Endothelial cell of umbilical vein (primary cell): ENCODE measurements around the gene MUC5AC. TPM values are rescaled to one million over a fixed set of nuclear protein-coding genes. Genes with fewer than 3 reads are reported as not detected.

Experiments used
- BruUV-seq: library from RNA; stranded (reverse); fragments of 400-500 nt; replicated peaks from 2 replicates; lab custom pipeline; 2021; lab: Mats Ljungman, UMichigan
- CTCF ChIA-PET: fragments of 300-600, 350-600 bp; sonication (Branson Sonifier 250); formaldehyde crosslinking; loops from one replicate; lab custom pipeline; 2021; ENCODE audit warnings: antibody characterized with exemption, inconsistent platforms; lab: Charles Lee
- POLR2A ChIA-PET: fragments of 300-600, 350-600 bp; sonication (Branson Sonifier 250); formaldehyde crosslinking; loops from one replicate; lab custom pipeline; 2021; ENCODE audit warnings: antibody characterized with exemption, inconsistent platforms; lab: Charles Lee
- DNase-seq: peaks from one replicate; pipeline ENCODE4 v3.0.0-alpha.2; 2011; ENCODE audit warnings: low read depth, low spot score
- FAIRE-seq: peaks from 2 replicates; lab custom pipeline; 2011; peaks lifted over from hg19 to GRCh38; lab: Jason Lieb, UNC
- H2AFZ ChIP-seq: 2 replicates; pipeline ENCODE4 v1.6.0; 2012; ENCODE audit warnings: low read depth, low read length, control low read depth, inconsistent platforms
- H3K27ac ChIP-seq: 2 replicates; pipeline ENCODE4 v1.5.1; 2011; ENCODE audit warnings: low read depth, mild to moderate bottlenecking, control low read depth, low read length, moderate library complexity; ENCODE audit not compliant: insufficient read depth
- H3K27me3 ChIP-seq, 2 experiments: 2 replicates each; pipeline versions ENCODE4 v1.6.0 to v1.6.1; 2011; ENCODE audit warnings: low read length in 2 of 2, mixed read lengths in 1 of 2; ENCODE audit not compliant: control insufficient read depth in 2 of 2, insufficient read depth in 2 of 2
- H3K36me3 ChIP-seq, 2 experiments: 2 replicates in 1 of 2; 3 replicates in 1 of 2; pipeline ENCODE4 v1.5.1; 2011; ENCODE audit warnings: low read length in 2 of 2, mild to moderate bottlenecking in 1 of 2, moderate library complexity in 1 of 2; ENCODE audit not compliant: control insufficient read depth in 2 of 2, insufficient read depth in 2 of 2; ENCODE audit errors: extremely low read depth in 1 of 2
- H3K4me1 ChIP-seq: 3 replicates; pipeline ENCODE4 v1.5.1; 2011; ENCODE audit warnings: mild to moderate bottlenecking, low read length; ENCODE audit not compliant: control insufficient read depth, insufficient read depth; ENCODE audit errors: extremely low read depth
- H3K4me2 ChIP-seq: 2 replicates; pipeline ENCODE4 v1.6.1; 2011; ENCODE audit warnings: low read length, control low read depth, mixed read lengths; ENCODE audit not compliant: insufficient read depth
- H3K4me3 ChIP-seq, 3 experiments: fragments of 200-600 bp in 1 of 3; sonication (generic), shearing (Covaris generic) in 1 of 3; replicated peaks in 1 of 3; 2 replicates each; pipeline ENCODE4 v1.5.1; 2011 to 2016; ENCODE audit warnings: control low read depth in 3 of 3, low read length in 3 of 3, mild to moderate bottlenecking in 2 of 3, inconsistent platforms in 1 of 3, low read depth in 1 of 3, moderate library complexity in 1 of 3; ENCODE audit not compliant: insufficient read depth in 1 of 3
- H3K79me2 ChIP-seq: 2 replicates; pipeline ENCODE4 v1.6.0; 2012; ENCODE audit warnings: low read length, inconsistent platforms; ENCODE audit not compliant: control insufficient read depth, insufficient read depth
- H3K9ac ChIP-seq: replicated peaks from 2 replicates; pipeline ENCODE3; 2011; ENCODE audit warnings: low read length, control low read depth; ENCODE audit not compliant: insufficient read depth; ENCODE audit errors: extremely low read depth
- H3K9me1 ChIP-seq: replicated peaks from 3 replicates; pipeline ENCODE4 v1.6.0; 2011; ENCODE audit warnings: mild to moderate bottlenecking, low read length; ENCODE audit not compliant: control insufficient read depth, insufficient read depth; ENCODE audit errors: extremely low read depth
- H3K9me3 ChIP-seq: replicated peaks from 2 replicates; pipeline ENCODE4 v1.5.1; 2012; ENCODE audit warnings: low read length, inconsistent platforms; ENCODE audit not compliant: control insufficient read depth, insufficient read depth
- H4K20me1 ChIP-seq: replicated peaks from 2 replicates; pipeline ENCODE3; 2011; ENCODE audit warnings: mild to moderate bottlenecking, low read length; ENCODE audit not compliant: control insufficient read depth, insufficient read depth; ENCODE audit errors: extremely low read depth
- CTCF ChIP-seq, 2 donors: IDR thresholded peaks; 1 replicate in 1 of 2; 2 replicates in 1 of 2; pipeline ENCODE4 v1.5.1; 2011; ENCODE audit warnings: low read length in 2 of 2, mild to moderate bottlenecking in 2 of 2, moderate library complexity in 2 of 2, control low read depth in 1 of 2, inconsistent platforms in 1 of 2, low read depth in 1 of 2; ENCODE audit not compliant: insufficient read depth in 1 of 2; ENCODE audit errors: extremely low read depth in 1 of 2
- EZH2 ChIP-seq: IDR thresholded peaks from 2 replicates; pipeline ENCODE4 v1.6.1; 2012; ENCODE audit warnings: borderline replicate concordance, low read depth, mild to moderate bottlenecking, moderate library complexity, low read length, inconsistent platforms; ENCODE audit not compliant: severe bottlenecking
- FOS ChIP-seq: IDR thresholded peaks from 2 replicates; pipeline ENCODE4 v1.6.1; 2011; ENCODE audit warnings: mild to moderate bottlenecking, low read length, moderate library complexity, borderline replicate concordance; ENCODE audit not compliant: insufficient read depth
- GATA2 ChIP-seq: IDR thresholded peaks from 2 replicates; pipeline ENCODE4 v1.7.0; 2011; ENCODE audit warnings: low read depth, mild to moderate bottlenecking, moderate library complexity, mixed read lengths, low read length; ENCODE audit not compliant: insufficient read length, insufficient read depth
- JUN ChIP-seq: IDR thresholded peaks from 2 replicates; pipeline ENCODE4 v1.6.1; 2011; ENCODE audit warnings: borderline replicate concordance, low read depth; ENCODE audit not compliant: insufficient read length, insufficient read depth
- MAX ChIP-seq: IDR thresholded peaks from 2 replicates; pipeline ENCODE4 v1.6.1; 2011; ENCODE audit not compliant: insufficient read depth, insufficient read length
- MYC ChIP-seq: IDR thresholded peaks from one replicate; pipeline ENCODE4 v1.6.1; 2011; ENCODE audit warnings: mild to moderate bottlenecking, low read depth, low read length
- POLR2A ChIP-seq: IDR thresholded peaks from 2 replicates; pipeline ENCODE4 v1.6.1; 2012; ENCODE audit warnings: low read depth, mild to moderate bottlenecking, control low read depth, low read length
- POLR2AphosphoS5 ChIP-seq: IDR thresholded peaks from 2 replicates; pipeline ENCODE4 v1.6.1; 2012; ENCODE audit warnings: low read depth, mild to moderate bottlenecking, control low read depth, low read length, moderate library complexity; ENCODE audit not compliant: insufficient read depth
- dilution Hi-C: fragments of 300-500 bp; cut with MboI; formaldehyde crosslinking; loops from one replicate; pipeline ENCODE4 v1.15.0; 2019; ENCODE audit warnings: low sequenced_read_pairs; ENCODE audit not compliant: extremely low pct_ligation_motif_present
- intact Hi-C: fragments of 100-400 bp; cut with micrococcal nuclease; formaldehyde crosslinking; loops from one replicate; pipeline ENCODE4 v1.10.0; 2022
- polyA plus RNA-seq, 4 experiments: library from polyadenylated mRNA; depleted of rRNA in 3 of 4; stranded (reverse) in 3 of 4; unstranded in 1 of 4; fragments of >200 nt; gene quantifications; 2 replicates each; pipeline versions ENCODE4 v1.2.1 to v1.2.3, GENCODE V29; 2011 to 2012; ENCODE audit warnings: missing spikeins in 1 of 4
- total RNA-seq: library from RNA; stranded (reverse); gene quantifications from 2 replicates; pipeline ENCODE4 v1.2.3, GENCODE V29; 2021

MUC5AC gene
- total and polyA plus RNA-seq, 2 donors (not counting 3 experiments of a cell fraction or from before 2014, with no cell fraction given), result not detected

- TF ChIP-seq POLR2AphosphoS5, result no peak
- no peak for TF ChIP-seq GATA2
- TF ChIP-seq POLR2A, result no peak
- TF ChIP-seq FOS, result no peak
- TF ChIP-seq JUN, result no peak
- no peak for TF ChIP-seq MYC
- TF ChIP-seq CTCF (IDR thresholded peaks at IDR 0.05; ENCODE audit: extremely low read depth in 1 of 2, insufficient read depth in 1 of 2, low read depth in 1 of 2, low read length in 2 of 2), result no peak
- TF ChIP-seq MAX, result no peak
- TF ChIP-seq EZH2, result no peak
- Histone ChIP-seq H3K27ac (no peak overlapping the region), H4K20me1 (no peaks in the 10 kb centered on the region), H3K4me3 (no peak overlapping the region), H3K9me3 (no peaks in the 10 kb centered on the region), H3K79me2 (no peaks in the 10 kb centered on the region), H3K4me2 (no peak overlapping the region), H3K4me1 (no peaks in the 10 kb centered on the region), H2AFZ (no peak overlapping the region), H3K36me3 (no peaks in the 10 kb centered on the region), H3K9me1 (no peaks in the 10 kb centered on the region), H3K27me3 (peaks cover 2 to 3% of the 10 kb centered on the region in 2 experiments), H3K9ac (no peak overlapping the region)
- no TSS peak for BruUV-seq
- FAIRE-seq (no peak), DNase-seq (no peak)
- intact Hi-C loops, result no loop called here
- POLR2A ChIA-PET, result no interaction called here
- CTCF ChIA-PET, result interaction anchor here (0.9 kb wide), 1 partner anchor 444 kb away, joined by 3 read pairs; no protein-coding TSS in a partner anchor
- dilution Hi-C loops, result no loop called here
Measured at GRCh38 chr11:1131033-1131911, 26.5 kb upstream of the MUC5AC start.
